Endothelial cell (in vitro differentiated cells): ENCODE results near the gene GNB5. TPM values are rescaled to one million over a fixed set of nuclear protein-coding genes. Genes with fewer than 3 reads are reported as not detected.

Experiments
- DNase-seq: peaks from one replicate; pipeline ENCODE4 v3.0.0; 2021; ENCODE audit warnings: low spot score
- H3K27ac Mint-ChIP-seq: one replicate; pipeline ENCODE4 v1.8.0; 2021; ENCODE audit warnings: mixed read lengths, inconsistent platforms; ENCODE audit not compliant: unreplicated experiment
- H3K27me3 Mint-ChIP-seq: one replicate; pipeline ENCODE4 v1.8.0; 2021; ENCODE audit warnings: mild to moderate bottlenecking, moderate library complexity, mixed read lengths, inconsistent platforms; ENCODE audit not compliant: unreplicated experiment
- H3K36me3 Mint-ChIP-seq: one replicate; pipeline ENCODE4 v1.8.0; 2021; ENCODE audit warnings: mild to moderate bottlenecking, low read depth, mixed read lengths, inconsistent platforms; ENCODE audit not compliant: unreplicated experiment
- H3K4me1 Mint-ChIP-seq: one replicate; pipeline ENCODE4 v1.8.0; 2021; ENCODE audit warnings: mild to moderate bottlenecking, mixed read lengths, inconsistent platforms; ENCODE audit not compliant: unreplicated experiment
- H3K4me3 Mint-ChIP-seq: one replicate; pipeline ENCODE4 v1.8.0; 2021; ENCODE audit warnings: mild to moderate bottlenecking, mixed read lengths, inconsistent platforms; ENCODE audit not compliant: unreplicated experiment
- H3K9me3 Mint-ChIP-seq: one replicate; pipeline ENCODE4 v1.8.0; 2021; ENCODE audit warnings: mixed read lengths, inconsistent platforms; ENCODE audit not compliant: unreplicated experiment
- CTCF ChIP-seq: fragments of 200-600 bp; sonication (generic); IDR thresholded peaks from one replicate; pipeline ENCODE4 v1.5.0; 2021; ENCODE audit warnings: antibody characterized with exemption; ENCODE audit not compliant: unreplicated experiment
- total RNA-seq: library from RNA; stranded (reverse); fragmentation: NEBNext Ultra II Directional; extraction: Animal tissue kit (Norgen Biotek cat#: 25700); gene quantifications from one replicate; pipeline ENCODE4 v1.2.1, GENCODE V29; 2021; ENCODE audit not compliant: unreplicated experiment

GNB5 gene
- total RNA-seq, 1 donor from 2014 or later: 11.7 TPM

GRCh38 chr15:52121896-52122295, 69.3 kb downstream of the GNB5 start:
- Mint-ChIP-seq H3K27me3 (no peaks in the 10 kb centered on the region), H3K4me1 (peaks cover 4% of the 10 kb centered on the region), H3K4me3 (no peak overlapping the region), H3K27ac (no peak overlapping the region), H3K36me3 (no peaks in the 10 kb centered on the region), H3K9me3 (no peaks in the 10 kb centered on the region)
- DNase-seq: no peak
- TF ChIP-seq CTCF: no peak

GRCh38 chr15:52121006-52121405, 70.2 kb downstream of the GNB5 start:
- no peak overlapping the region for H3K4me3 Mint-ChIP-seq

GRCh38 chr15:52120488-52120887, 70.7 kb downstream of the GNB5 start:
- Mint-ChIP-seq H3K36me3 (no peaks in the 10 kb centered on the region), H3K27ac (no peak overlapping the region), H3K27me3 (no peaks in the 10 kb centered on the region), H3K4me3 (no peak overlapping the region), H3K4me1 (peaks cover 7% of the 10 kb centered on the region), H3K9me3 (no peaks in the 10 kb centered on the region)
- DNase-seq: no peak
- TF ChIP-seq CTCF: no peak

More at GRCh38 chr15:52121006-52121405, 70.2 kb downstream of the GNB5 start:
- Mint-ChIP-seq H3K9me3 (no peaks in the 10 kb centered on the region), H3K4me1 (peaks cover 7% of the 10 kb centered on the region), H3K27me3 (no peaks in the 10 kb centered on the region), H3K36me3 (no peaks in the 10 kb centered on the region), H3K27ac (no peak overlapping the region)
- no peak for DNase-seq
- no peak for TF ChIP-seq CTCF

- no peak overlapping the region for H3K27ac Mint-ChIP-seq
- no peak for DNase-seq
- no peaks in the 10 kb centered on the region for H3K36me3 Mint-ChIP-seq
- no peaks in the 10 kb centered on the region for H3K27me3 Mint-ChIP-seq
- H3K4me1 Mint-ChIP-seq: peaks cover 7% of the 10 kb centered on the region
- H3K9me3 Mint-ChIP-seq: no peaks in the 10 kb centered on the region
- no peak overlapping the region for H3K4me3 Mint-ChIP-seq
- TF ChIP-seq CTCF: no peak
Measured at GRCh38 chr15:52118969-52119749, 72.0 kb downstream of the GNB5 start.

GRCh38 chr15:52117549-52117948, 73.6 kb downstream of the GNB5 start:
- Mint-ChIP-seq H3K9me3 (no peaks in the 10 kb centered on the region), H3K27ac (no peak overlapping the region), H3K4me1 (peaks cover 7% of the 10 kb centered on the region), H3K27me3 (no peaks in the 10 kb centered on the region), H3K4me3 (no peak overlapping the region), H3K36me3 (no peaks in the 10 kb centered on the region)
- no peak for TF ChIP-seq CTCF
- DNase-seq: no peak
